NCI-H128 (cell line): ENCODE results near the gene E4F1.

ENCODE experiments used
- DNase-seq: peaks from one replicate; lab custom pipeline; 2025; ENCODE audit not compliant: unreplicated experiment; lab: John Stamatoyannopoulos, UW

E4F1 gene

GRCh38 chr16:2223221-2223941 is at the start of gene E4F1:
TSS of gene E4F1 (plus strand) at chr16:2223591. CDS start at chr16:2223614, 23 bp downstream.
- DNase-seq, result peak; percentile 90

- no peak for DNase-seq
Measured at GRCh38 chr16:2173916-2174315, 49.5 kb upstream of the E4F1 start.

- no peak for DNase-seq
Measured at GRCh38 chr16:2174396-2175131, 48.8 kb upstream of the E4F1 start.

GRCh38 chr16:2175454-2175853 is 47.9 kb upstream of the E4F1 start:
- no peak for DNase-seq

- DNase-seq, result no peak
Measured at GRCh38 chr16:2176047-2176446, 47.3 kb upstream of the E4F1 start.

GRCh38 chr16:2177101-2177500 is 46.3 kb upstream of the E4F1 start:
- DNase-seq, result no peak

- no peak for DNase-seq
Measured at GRCh38 chr16:2177561-2177960, 45.8 kb upstream of the E4F1 start.

- DNase-seq, result no peak
Measured at GRCh38 chr16:2178321-2179106, 44.9 kb upstream of the E4F1 start.

GRCh38 chr16:2179107-2179501 is 44.3 kb upstream of the E4F1 start:
- no peak for DNase-seq

- DNase-seq, result no peak
Measured at GRCh38 chr16:2179576-2179975, 43.8 kb upstream of the E4F1 start.

- DNase-seq, result no peak
Measured at GRCh38 chr16:2180461-2180860, 42.9 kb upstream of the E4F1 start.

- DNase-seq, result no peak
Measured at GRCh38 chr16:2180962-2181923, 42.1 kb upstream of the E4F1 start.

- DNase-seq, result no peak
Measured at GRCh38 chr16:2181952-2182351, 41.4 kb upstream of the E4F1 start.

GRCh38 chr16:2183671-2184070 is 39.7 kb upstream of the E4F1 start:
- DNase-seq, result no peak

GRCh38 chr16:2184346-2184745 is 39.0 kb upstream of the E4F1 start:
- no peak for DNase-seq

GRCh38 chr16:2184962-2185361 is 38.4 kb upstream of the E4F1 start:
- DNase-seq, result no peak

- DNase-seq, result no peak
Measured at GRCh38 chr16:2186064-2186463, 37.3 kb upstream of the E4F1 start.

- DNase-seq, result no peak
Measured at GRCh38 chr16:2186505-2186904, 36.9 kb upstream of the E4F1 start.

- no peak for DNase-seq
Measured at GRCh38 chr16:2187212-2187611, 36.2 kb upstream of the E4F1 start.

GRCh38 chr16:2188395-2188794 is 35.0 kb upstream of the E4F1 start:
- DNase-seq, result no peak
